ENCODE measurements around the gene GASK1A.

GASK1A gene

GRCh38 chr3:43014956-43015355 lies 35.8 kb downstream of the GASK1A start:
- DNase-seq, result no peak

GRCh38 chr3:43015572-43015971 lies 36.5 kb downstream of the GASK1A start:
- no peak for DNase-seq

- no peak for DNase-seq
Measured at GRCh38 chr3:43015991-43016865, 37.1 kb downstream of the GASK1A start.

GRCh38 chr3:43017004-43017403 lies 37.9 kb downstream of the GASK1A start:
- no peak for DNase-seq

- no peak for DNase-seq
Measured at GRCh38 chr3:43017593-43018195, 38.6 kb downstream of the GASK1A start.

GRCh38 chr3:43018246-43018645 lies 39.1 kb downstream of the GASK1A start:
- DNase-seq, result no peak

- no peak for DNase-seq
Measured at GRCh38 chr3:43019006-43019809, 40.1 kb downstream of the GASK1A start.

GRCh38 chr3:43019826-43020225 lies 40.7 kb downstream of the GASK1A start:
- DNase-seq, result no peak

- no peak for DNase-seq
Measured at GRCh38 chr3:43021186-43021585, 42.1 kb downstream of the GASK1A start.

- DNase-seq, result no peak
Measured at GRCh38 chr3:43022121-43022520, 43.0 kb downstream of the GASK1A start.

GRCh38 chr3:43023066-43023465 lies 44.0 kb downstream of the GASK1A start:
- DNase-seq, result no peak

GRCh38 chr3:43023746-43024145 lies 44.6 kb downstream of the GASK1A start:
- no peak for DNase-seq

- DNase-seq, result no peak
Measured at GRCh38 chr3:43024181-43024885, 45.2 kb downstream of the GASK1A start.

GRCh38 chr3:43025423-43025822 lies 46.3 kb downstream of the GASK1A start:
- no peak for DNase-seq

- no peak for DNase-seq
Measured at GRCh38 chr3:43028001-43028400, 48.9 kb downstream of the GASK1A start.

- no peak for DNase-seq
Measured at GRCh38 chr3:43028678-43029490, 49.8 kb downstream of the GASK1A start.

GRCh38 chr3:43030162-43030935 lies 51.2 kb downstream of the GASK1A start:
- no peak for DNase-seq

- DNase-seq, result no peak
Measured at GRCh38 chr3:43031485-43031884, 52.4 kb downstream of the GASK1A start.

GRCh38 chr3:43031889-43032545 lies 52.9 kb downstream of the GASK1A start:
- DNase-seq, result no peak

Data from fibroblast of skin of scalp (primary cell).